RPMI8226 (cell line): ENCODE measurements around the gene PEAK3.

Experiments
- DNase-seq: peaks from one replicate; pipeline ENCODE4 v3.0.0-alpha.2; 2015

Gene PEAK3

GRCh38 chr19:2315121-2315817 is 33.3 kb upstream of the PEAK3 start:
- DNase-seq = no peak

DNA sequence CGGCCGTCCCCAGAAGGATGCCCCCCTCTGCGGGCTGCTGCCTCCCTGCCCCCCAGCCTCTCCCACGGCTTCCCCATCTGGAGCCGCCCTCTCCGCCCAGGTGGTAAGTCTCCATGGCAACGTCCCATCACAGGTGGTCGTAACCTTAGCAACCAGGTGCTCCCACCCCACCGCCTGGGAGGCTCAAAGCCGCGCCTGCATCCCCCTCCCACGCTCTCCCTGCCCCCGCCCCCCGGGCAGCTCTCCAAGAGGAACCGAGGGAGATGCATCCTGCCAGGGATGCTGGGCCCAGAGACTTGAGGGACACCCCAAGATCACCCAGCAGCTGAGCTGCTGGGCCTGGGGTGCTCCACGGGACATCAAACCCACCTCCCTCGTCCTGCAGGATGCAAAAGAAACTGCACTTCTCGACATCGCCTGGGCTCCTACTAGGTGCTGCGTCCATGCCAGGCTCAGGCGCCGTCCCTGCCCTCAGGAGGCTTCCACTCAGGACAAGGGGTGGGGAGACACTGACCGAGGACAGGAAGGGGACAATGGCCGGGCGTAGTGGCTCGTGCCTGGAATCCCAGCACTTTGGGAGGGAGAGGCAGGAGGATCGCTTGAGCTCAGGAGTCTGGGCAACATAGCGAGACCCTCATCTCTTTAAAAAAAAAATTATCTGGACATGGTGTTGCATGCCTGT is 31.0 kb upstream of the PEAK3 start:
- no peak for DNase-seq

DNA sequence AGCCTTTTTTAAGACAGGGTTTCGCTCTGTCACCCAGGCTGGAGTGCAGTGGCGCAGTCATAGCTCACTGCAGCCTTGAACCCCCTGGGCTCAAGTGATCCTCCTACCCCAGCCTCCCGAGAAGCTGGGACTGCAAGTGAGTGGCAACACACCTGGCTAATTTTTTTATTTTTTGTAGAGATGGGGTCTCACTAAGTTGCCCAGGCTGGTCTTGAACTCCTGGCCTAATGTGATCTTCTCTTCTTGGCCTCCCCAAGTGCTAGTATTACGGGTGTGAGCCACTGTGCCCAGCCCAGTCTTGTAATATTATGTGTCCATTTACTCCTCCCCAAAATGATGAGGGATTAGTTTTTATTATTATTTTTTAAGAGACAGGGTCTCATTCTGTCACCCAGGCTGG is 29.1 kb upstream of the PEAK3 start:
- DNase-seq = no peak

- peak; percentile 77 for DNase-seq
These were observed 27.9 kb upstream of the PEAK3 start for GRCh38 chr19:2309734-2310362.

GRCh38 chr19:2308114-2308556 is 26.2 kb upstream of the PEAK3 start, which contains the start of gene LINGO3:
Gene LINGO3, minus strand, starts transcription at chr19:2308154. Its CDS starts 16,378 bp downstream, at chr19:2291776.
- peak; percentile 75 for DNase-seq

GRCh38 chr19:2307518-2308012 is 25.6 kb upstream of the PEAK3 start:
- no peak for DNase-seq

DNA sequence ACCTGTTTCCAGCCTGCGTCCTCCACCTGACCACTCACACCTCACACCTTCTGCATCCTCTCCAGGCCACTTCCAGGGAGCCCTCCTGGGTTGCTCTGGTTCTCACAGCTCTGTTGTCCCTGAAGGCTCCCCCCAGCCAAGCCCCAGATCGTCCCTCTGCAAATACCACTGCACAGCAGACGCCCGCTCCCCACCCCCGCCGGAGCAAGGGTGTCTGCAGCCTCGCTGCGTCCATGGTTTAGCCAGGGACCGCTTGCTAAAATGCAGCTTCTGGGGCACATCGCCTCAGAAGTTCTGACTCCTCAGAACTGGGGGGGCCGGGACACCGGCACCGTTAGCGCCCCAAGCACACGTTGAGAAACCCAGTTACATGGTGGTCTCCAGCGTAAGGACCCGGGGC is 25.0 kb upstream of the PEAK3 start:
- DNase-seq = no peak

GRCh38 chr19:2306281-2306806 is 24.4 kb upstream of the PEAK3 start:
- no peak for DNase-seq

DNA sequence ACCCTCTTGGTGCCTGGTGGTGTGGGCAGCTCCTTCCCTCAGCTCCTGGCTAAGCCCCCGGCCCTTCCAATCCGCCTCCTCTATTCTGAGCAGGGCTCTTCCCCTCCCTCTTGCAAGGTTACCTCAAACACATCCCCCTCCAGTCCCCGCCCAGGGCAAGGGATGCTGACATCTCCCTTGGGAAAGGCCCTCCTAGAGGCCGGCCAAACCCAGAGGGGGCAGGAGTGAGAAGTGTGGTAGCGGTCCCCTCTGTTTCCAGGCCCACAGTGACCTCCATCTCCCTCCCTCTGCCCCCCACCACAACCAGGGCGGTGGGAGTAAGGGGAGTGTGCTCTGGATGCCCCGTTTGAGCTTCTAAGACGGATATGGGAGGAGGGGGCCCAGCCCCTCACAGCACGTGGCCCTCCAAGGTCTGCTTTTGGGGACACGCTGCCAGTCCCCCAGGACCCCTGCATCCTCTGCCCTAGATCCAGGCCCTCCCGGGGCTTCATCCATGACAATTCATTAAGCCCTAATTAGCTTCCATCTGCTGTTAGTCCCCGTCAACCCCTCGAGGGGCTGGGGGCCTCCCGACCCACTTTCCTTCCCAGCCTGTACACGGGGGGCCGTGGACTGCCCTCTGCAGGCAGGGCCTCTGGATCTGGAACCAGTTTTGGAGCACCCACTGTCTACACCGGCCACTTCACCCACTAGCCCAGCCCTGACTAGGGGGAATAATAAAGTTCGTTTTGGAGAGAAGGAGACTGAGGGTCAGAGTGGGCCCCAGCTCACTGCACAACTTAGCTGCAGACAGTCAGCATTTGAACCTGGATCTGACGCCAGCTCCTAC is 23.7 kb upstream of the PEAK3 start:
- no peak for DNase-seq

DNA sequence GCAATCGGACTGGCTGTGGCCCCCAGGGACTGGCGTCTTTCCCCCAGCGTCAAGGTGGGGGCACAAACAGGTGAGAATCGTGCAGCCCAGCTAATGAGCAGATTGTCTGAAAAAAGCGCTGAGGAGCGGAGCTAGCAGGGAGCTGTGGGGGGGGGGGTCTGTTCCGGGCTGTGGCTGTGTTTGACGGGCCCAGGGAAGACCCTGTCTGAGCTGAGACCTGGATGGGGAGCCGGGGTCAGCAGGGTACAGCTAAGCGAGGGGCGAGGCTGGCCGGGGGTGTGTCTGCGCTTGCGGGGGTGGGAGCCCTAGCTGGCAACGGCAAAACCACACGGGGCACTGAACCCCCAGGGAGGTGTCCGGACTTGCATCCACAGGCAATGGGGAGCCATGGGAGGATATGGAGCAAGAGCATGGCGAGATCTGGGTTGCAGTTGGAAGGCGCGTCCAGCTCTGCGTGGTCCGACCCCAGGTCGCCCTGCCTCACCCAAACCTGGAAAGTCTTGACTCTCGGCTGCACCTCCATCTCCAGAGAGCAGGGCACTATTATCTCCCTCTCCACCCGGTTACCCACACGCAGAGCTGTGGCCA is 21.3 kb upstream of the PEAK3 start:
- no peak for DNase-seq

- no peak for DNase-seq
These were observed 20.6 kb upstream of the PEAK3 start for GRCh38 chr19:2302319-2303210.

GRCh38 chr19:2300533-2300932 is 18.6 kb upstream of the PEAK3 start:
- DNase-seq = no peak

GRCh38 chr19:2296141-2296540 is 14.2 kb upstream of the PEAK3 start:
- no peak for DNase-seq

DNA sequence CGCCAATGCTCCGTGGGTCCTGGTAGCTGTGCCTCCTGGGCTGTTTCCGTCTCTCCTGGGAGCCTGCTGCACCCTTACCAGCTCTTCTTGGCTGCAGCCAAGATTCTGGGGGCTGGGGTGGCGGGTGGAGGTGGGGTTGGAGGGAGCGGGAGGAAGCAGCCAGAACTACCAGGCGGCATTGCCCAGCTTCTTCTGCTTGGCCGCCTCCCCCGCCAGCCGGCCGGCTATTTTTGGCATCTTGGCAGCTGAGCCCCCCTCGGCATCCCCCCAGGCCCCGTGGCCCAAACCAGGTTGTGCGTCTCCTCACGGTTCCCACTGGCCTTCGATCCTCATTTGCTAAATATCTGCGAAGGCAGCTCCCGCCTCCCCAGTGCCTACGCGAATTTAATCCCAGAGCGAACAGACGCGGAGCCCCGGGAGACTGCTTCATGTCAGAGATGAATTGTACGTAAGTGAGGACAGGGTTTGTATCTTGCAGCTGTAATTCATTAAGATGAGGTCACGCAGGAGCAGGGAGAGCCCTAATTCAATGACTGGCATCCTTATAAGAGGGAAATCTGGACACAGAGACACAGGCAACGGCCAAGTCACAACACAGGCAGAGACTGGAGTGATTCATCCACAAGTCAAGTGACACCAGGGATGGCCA is 12.8 kb upstream of the PEAK3 start:
- DNase-seq = no peak

DNA sequence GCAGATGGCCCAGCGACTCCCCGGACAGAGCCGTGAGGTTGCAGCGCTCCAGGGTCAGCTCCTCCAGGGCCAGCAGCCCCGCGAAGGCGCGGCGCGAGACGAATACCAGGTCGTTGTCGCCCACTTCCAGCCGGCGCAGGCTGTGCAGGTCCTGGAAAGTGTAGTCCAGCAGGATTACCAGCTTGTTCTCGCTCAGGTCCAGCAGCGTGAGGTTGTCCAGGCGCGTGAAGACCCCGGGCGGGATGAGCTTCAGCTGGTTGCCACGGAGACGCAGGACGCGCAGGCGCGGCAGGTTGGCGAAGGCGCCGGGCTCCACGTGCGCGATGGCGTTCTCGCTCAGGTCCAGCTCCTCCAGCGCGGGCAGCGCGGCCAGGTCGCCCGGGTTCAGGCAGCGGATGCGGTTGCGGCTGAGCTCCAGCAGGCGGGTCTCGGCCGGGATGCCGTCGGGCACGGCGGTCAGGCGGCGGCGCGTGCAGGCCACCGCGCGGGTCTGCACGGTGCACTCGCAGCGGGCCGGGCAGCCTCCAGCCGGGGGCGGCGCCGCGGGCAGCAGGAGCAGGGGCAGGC is 9.3 kb upstream of the PEAK3 start:
- DNase-seq = no peak

GRCh38 chr19:2290441-2291184 is 8.6 kb upstream of the PEAK3 start:
- DNase-seq = peak; percentile 82

DNA sequence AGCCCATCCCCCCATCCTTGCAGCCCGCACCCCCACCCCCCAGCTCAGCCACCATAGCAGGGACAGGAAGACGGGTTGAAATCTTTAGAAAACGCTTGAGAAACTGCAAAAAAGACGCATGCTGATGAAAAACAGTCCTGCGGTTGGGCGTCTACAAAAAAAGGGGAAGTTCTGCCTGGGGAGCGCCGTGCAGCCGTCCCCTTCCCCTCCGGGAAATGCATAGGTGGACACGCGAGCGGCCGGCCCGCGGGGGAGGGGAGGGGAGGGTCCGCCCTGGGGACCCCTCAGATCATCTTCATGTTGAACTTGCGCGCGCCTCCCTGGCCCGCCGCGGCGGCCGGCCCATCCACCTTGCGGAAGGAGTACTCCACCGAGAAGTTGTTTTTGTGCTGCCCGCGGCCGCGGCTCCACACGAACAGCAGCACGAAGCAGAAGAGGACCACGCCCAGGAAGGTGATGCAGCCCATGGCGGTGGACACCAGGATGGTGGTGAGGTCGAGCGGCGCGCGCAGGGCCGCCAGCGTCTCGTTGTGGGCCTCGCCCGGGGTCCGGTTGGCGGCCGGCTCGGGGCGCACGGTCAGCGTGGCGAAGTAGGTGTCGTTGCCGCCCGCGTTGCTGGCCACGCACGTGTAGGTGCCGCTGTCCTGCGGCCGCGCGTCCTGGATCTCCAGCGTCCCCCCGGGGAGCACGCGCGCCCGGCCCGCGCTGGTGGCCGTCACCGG is 7.9 kb upstream of the PEAK3 start:
- peak; percentile 90 for DNase-seq

DNA sequence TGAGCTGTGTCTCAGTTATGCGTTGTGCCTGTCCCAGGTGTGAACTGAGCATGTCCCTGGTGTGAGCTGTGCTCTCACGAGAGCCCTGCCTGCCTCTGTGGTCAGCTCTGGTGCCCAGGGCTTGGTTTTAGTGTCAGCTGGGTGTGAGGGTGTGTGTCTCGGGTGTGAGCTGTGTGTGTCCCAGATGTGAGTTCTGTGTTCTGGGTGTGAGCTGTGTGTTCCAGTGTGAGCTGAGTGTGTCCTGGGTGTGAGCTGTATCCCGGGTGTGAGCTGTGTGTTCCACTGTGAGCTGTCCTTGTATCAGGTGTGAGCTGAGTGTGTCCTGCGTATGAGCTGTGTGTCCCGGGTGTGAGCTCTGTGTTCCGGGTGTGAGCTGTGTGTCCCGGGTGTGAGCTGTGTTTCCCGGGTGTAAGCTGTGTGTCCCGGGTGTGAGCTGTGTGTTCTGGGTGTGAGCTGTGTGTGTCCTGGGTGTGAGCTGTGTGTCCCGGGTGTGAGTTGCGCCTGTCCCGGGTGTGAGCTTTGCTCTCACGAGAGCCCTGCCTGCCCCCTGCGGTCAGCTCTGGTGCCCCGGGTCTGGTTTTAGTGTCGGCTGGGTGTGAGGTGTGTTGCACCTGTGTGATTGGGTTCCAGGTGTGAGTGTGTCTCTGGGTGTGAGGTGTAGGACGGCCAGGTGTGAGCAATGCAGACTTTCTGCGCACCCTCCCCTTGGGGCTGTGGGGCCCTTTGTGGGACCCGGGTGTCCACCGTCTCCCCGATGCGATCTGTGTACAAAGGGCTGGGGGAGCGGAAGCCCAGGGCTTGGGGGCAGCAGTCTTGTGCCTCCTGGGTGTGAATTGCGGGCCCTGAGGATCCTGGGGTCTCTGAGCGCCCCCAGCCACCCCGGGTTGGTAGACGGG is 7.1 kb upstream of the PEAK3 start:
- DNase-seq = peak; percentile 72
